GM21447 (cell line): ENCODE results near the gene CDCA3.

ENCODE experiments used
- ATAC-seq: cut with Tn5 transposase; IDR thresholded peaks from one replicate; pipeline ENCODE4 v1.9.1; 2021; ENCODE audit not compliant: unreplicated experiment

Gene CDCA3

DNA sequence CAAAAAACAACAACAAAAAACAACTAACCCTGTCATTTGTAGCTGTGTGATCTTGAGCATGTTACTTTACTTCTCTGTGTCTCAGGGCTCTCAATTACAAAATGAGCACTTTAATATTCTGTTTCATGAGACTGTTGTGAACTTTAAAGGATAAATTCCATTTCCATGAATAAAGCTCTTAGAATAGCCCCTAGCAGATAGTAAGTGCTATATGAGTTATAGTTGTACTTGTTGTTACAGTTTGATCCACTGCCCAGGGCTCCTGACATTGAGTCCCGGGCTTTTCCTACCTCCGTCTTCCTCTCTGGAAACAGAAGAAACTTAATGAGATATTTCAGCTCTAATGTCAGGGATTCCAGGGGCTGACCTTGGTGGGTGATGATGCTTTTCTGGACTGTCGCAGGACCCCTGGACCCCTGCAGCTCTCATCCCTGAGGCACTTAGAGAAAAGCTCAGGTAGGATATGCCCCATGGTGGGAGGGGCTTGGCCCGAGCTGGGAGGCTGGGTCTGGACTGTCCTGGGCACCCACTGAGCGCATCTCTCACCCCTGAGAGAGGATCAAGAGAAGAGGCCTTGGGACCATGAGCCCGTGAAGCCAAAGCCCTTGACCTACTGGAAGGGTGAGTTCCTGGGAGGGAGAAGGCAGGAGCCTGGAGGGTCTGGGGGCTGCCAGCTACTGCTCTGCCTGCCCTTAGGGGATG, 17.7 kb downstream of the CDCA3 start:
- no peak for ATAC-seq

DNA sequence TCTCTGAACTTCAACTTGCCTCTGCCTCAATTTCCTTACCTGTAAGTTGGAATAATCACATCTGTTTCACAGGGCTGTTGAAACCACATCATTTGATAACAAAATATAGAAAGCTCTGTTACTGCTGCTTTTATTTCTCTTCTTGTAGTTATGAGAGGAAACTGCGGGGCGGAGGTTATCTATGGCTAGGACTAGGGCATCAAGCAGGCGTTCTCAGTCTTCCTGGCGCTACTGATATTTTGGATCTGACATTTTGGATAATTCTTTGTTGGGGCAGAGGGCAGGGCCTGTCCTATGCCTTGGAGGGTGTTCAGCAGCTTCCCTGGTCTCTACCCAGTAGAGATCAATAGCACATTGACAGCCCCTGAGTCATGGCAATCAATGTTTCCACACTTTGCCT, 19.0 kb downstream of the CDCA3 start:
- no peak for ATAC-seq

DNA sequence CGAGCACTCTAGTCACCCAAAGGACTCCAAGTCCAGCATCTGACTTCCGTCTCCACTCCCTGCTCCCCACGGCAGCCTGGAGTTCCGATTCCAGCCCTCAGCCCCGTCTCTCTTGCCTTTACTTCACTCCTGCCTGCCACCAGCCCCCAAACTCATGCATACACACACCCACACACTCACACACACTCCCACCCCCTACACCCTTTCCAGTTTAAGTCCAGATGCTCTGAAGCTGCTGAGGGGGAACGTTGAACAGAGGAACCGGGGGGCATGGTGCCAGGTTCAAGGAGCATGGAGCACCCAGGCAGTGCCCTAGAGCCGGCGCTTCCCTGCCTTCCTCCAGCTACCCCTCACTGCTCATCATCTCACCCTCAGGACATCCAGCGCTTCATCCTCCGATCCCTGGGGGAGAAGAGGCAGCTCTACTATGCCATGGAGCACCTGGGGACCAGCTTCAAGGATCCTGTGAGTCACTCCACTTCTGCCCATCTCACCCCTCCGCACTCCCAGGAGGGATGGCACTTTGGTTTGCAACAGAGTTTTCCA, 19.6 kb downstream of the CDCA3 start:
- ATAC-seq, result no peak

GRCh38 chr12:6830999-6831398, 20.1 kb downstream of the CDCA3 start:
- ATAC-seq, result no peak

DNA sequence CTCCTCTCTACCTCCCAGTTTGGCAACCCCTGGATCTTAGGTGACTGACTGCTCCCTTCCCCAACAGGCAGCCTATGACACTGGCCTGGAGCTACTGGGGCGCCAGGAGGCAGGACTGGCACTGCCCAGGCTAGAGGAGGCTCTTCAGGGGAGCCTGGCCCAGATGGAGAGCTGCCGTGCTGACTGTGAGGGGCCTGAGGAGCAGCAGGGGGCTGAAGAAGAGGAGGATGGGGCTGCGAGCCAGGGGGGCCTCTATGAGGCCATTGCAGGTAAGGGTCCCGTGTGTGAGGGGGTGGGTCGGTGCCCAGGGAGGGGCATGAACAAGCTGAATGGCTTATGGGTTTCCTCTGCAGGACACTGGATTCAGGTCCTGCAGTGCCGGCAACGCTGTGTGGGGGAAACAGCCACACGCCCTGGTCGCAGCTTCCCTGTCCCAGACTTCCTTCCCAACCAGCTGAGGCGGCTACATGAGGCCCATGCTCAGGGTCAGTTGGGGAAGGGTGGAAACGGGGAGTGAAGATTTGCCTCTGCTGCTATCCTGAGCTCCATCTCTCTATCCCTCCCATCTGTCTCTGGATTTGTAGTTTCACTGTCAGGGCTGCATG, 20.7 kb downstream of the CDCA3 start:
- ATAC-seq, result no peak

GRCh38 chr12:6829536-6830220, 21.4 kb downstream of the CDCA3 start:
- no peak for ATAC-seq

- no peak for ATAC-seq
Measured at GRCh38 chr12:6828781-6829535, 22.1 kb downstream of the CDCA3 start.

- ATAC-seq, result no peak
Measured at GRCh38 chr12:6827982-6828780, 22.9 kb downstream of the CDCA3 start, which contains the start of gene P3H3. Gene P3H3 (plus strand): TSS chr12:6828407. CDS start chr12:6828441, 34 bp downstream.

GRCh38 chr12:6827437-6827911, 23.6 kb downstream of the CDCA3 start:
- no peak for ATAC-seq

DNA sequence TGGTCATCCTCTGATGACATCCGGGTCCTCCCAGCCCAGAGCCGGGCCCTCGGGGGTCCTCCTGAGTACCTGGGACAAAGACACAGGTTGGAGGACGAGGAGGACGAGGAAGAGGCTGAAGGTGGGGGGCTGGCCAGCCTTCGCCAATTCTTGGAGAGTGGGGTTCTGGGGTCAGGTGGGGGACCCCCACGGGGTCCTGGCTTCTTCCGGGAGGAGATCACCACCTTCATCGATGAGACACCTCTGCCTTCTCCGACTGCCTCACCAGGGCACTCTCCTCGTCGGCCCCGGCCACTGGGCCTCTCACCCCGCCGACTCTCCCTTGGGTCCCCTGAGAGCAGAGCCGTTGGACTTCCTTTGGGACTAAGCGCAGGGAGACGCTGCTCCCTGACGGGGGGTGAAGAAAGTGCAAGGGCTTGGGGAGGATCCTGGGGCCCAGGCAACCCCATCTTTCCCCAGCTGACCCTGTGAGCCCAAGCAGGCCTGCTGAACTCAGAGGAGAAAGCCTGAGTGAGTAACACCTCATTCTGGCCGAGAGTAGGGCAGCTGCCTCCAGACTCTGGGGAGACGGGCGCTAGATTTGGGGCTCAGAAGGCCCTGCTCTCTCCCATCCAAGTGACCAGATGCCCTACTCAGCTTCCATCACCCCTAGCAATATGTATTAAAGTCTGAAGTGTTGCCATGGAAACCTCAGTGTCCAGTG, 24.2 kb downstream of the CDCA3 start:
- ATAC-seq, result no peak

DNA sequence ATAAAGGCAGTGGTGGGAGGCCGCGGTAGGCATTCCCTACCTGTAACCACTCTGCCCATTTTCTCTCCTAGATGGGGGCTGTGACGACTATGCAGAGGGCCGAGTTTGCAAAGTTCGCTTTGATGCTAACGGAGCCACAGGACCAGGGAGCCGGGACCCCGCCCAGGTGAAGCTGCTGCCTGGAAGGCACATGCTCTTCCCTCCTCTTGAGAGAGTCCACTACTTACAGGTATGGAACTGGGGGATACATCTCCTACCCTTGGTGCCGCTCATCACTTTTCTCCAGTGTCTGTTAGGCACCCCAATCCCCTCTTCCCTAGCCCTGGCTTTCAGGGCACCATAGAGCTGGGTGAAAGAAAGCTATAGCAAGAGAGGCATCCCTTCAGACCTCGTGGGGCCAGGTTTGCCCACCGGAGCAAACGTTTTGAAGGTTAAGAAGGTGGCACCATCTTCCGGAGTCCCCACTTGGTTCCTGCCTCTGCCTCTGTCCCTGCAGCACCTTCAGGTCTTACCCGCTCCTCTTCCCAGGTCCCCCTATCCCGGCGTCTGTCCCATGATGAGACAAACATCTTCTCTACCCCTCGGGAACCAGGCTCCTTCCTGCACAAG, 24.9 kb downstream of the CDCA3 start:
- no peak for ATAC-seq

DNA sequence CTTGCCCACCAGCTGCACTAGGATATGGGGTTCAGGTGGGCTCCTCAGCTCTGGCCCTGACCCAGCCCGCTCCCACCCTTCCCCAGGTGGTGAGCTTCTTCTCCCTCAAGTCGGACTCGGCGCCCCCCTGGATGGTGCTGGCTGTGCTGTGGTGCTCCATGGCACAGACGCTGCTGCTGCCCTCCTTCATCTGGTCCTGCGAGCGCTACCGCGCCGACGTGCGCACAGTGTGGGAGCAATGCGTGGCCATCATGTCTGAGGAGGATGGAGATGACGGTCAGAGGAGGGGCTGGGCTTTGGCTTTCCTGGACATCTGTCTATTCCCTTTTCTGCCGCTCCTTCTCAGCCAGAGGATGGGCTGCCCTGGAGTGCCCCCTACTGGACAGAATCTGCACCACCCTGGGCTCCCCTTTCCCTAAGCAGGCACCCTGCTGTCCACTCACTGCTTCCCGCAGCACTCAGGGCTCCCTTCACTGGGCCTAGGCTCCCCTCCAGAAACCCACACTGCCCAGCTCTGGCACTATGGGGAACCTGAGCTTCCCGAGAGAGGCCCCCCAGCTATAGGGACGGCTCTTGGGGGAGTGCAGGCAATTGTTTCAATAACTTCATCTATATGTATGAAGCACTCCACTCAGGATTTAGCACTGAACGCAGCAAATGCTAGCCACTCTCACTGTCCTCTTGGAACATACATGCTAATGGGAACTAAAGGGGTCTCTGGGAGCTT, 25.5 kb downstream of the CDCA3 start:
- no peak for ATAC-seq

- ATAC-seq, result no peak
Measured at GRCh38 chr12:6824901-6825381, 26.1 kb downstream of the CDCA3 start.

GRCh38 chr12:6824085-6824775, 26.9 kb downstream of the CDCA3 start:
- ATAC-seq, result no peak

DNA sequence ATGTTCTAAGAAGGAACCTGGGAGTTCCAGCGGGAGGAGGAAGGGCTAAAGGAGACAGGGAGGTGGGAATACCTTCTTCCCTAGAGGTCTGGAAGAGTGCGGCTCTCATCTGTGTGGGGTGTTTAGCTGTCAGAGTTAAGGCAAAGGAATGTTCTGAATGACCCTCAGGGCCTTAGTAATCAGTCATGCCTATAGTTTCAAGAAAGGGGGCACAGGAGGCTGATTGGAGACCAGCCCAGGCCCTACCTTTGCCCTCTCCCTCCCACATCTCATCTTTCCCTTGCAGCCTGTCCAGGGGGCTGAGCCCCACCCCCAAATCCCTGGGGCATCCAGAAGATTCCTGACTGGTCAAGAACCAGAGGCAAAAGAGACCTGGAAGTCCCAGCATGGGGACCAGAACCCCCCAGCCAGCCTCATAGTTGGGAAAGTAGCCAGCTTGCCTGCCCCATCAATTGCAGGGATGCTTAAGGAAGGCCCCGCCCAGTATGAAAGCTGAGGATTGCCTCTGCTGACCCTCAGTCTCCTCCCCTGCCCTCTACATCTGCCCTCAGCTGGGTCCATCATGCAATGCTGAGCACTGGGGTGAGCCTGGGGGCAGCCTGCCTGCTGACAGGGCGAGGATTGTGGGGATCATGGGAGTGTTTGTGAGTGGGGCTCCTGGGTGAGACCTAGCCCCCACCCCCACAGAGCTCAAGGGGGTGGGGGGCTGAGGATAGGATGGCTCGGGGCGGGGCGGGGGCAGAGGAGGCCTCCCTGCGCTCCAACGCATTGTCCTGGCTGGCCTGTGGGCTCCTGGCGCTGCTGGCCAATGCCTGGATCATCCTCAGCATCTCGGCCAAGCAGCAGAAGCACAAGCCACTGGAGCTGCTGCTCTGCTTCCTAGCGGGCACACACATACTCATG, 27.7 kb downstream of the CDCA3 start:
- ATAC-seq, result no peak

DNA sequence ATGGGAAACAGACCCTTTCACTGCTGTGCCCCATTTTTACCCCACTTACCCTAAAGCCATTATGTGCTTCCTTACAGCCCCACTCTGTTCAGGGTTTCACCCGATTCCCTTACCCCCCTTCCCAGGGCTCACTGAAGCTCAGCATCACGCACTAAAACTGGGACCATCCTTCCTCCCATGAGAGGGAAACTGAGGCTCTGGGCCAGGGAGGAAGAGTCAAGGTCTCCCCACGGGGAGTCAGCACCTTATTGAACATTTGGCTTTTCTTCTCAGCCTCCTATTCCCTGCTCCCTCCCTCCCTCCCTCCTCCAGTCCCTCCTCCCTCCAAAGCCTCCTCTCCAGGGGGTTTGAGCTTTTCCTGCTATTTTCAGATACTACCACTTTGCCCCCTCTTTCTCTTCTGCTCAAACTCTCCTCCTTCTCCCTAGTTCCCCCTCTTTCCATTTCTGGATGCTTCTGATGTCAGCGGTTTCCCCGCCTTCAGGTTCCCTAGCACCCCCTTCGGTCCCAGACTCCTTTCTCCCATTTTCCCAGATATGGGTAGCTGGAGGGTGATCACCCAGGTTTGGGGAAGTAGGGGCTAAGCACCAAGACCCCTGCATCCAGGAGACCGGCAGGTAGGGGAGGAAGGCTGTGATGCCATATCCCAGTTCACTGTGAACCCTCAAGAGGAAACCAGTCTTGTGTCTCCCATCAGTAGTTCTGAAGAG, 28.5 kb downstream of the CDCA3 start:
- ATAC-seq, result no peak
